B cell (primary cell): ENCODE results near the gene B3GNT7. TPM values are rescaled to one million over a fixed set of nuclear protein-coding genes. Genes with fewer than 3 reads are reported as not detected.

ENCODE experiments used
- ATAC-seq: fragments of 200-7000 bp; cut with Tn5 transposase; one replicate; pipeline ENCODE4 v1.10.0; 2021; ENCODE audit warnings: low read depth, mild to moderate bottlenecking, moderate number of reproducible peaks, moderate library complexity
- CTCF ChIA-PET: fragments of 350-600 bp; sonication (Branson Sonifier 250); formaldehyde crosslinking; loops from one replicate; lab custom pipeline; 2021; ENCODE audit warnings: antibody characterized with exemption, inconsistent platforms; lab: Charles Lee
- POLR2A ChIA-PET: fragments of 350-600 bp; sonication (Branson Sonifier 250); formaldehyde crosslinking; loops from one replicate; lab custom pipeline; 2021; ENCODE audit warnings: antibody characterized with exemption; lab: Charles Lee
- DNase-seq: peaks from one replicate; pipeline ENCODE4 v3.0.0; 2013
- H2AFZ ChIP-seq: 2 replicates; pipeline ENCODE4 v1.6.1; 2012; ENCODE audit warnings: mild to moderate bottlenecking, low read depth, low read length; ENCODE audit not compliant: insufficient read depth, poor library complexity, severe bottlenecking
- H3K27ac ChIP-seq, 2 donors: 1 replicate in 1 of 2; 2 replicates in 1 of 2; pipeline ENCODE4 v1.5.1; 2012 to 2013; ENCODE audit warnings: low read length in 2 of 2, mild to moderate bottlenecking in 2 of 2, moderate library complexity in 1 of 2
- H3K27me3 ChIP-seq, 4 experiments: fragments of 200-600 bp in 1 of 4; sonication (generic) in 1 of 4; replicated peaks in 1 of 4; 1 replicate in 2 of 4; 2 replicates in 2 of 4; pipeline versions ENCODE4 v1.6.1 to v1.7.0; 2013 to 2016; ENCODE audit warnings: low read length in 3 of 4, mild to moderate bottlenecking in 2 of 4, mixed read lengths in 1 of 4, moderate library complexity in 1 of 4; ENCODE audit not compliant: insufficient read depth in 4 of 4, control insufficient read depth in 3 of 4; ENCODE audit errors: control extremely low read depth in 1 of 4
- H3K36me3 ChIP-seq, 2 experiments: replicated peaks in 1 of 2; 1 replicate in 1 of 2; 2 replicates in 1 of 2; pipeline versions ENCODE4 v1.6.1 to v1.7.1; 2013; ENCODE audit warnings: low read length in 1 of 2; ENCODE audit not compliant: insufficient read depth in 2 of 2, control insufficient read depth in 1 of 2; ENCODE audit errors: control extremely low read depth in 1 of 2, extremely low read depth in 1 of 2
- H3K4me1 ChIP-seq, 2 donors: fragments of 200-600 bp in 1 of 2; sonication (generic) in 1 of 2; 1 replicate in 1 of 2; 2 replicates in 1 of 2; pipeline versions ENCODE4 v1.5.1 to v1.6.1; 2013 to 2017; ENCODE audit warnings: low read length in 2 of 2; ENCODE audit not compliant: control insufficient read depth in 2 of 2, insufficient read depth in 2 of 2
- H3K4me2 ChIP-seq: replicated peaks from 2 replicates; pipeline ENCODE3; 2012; ENCODE audit warnings: mild to moderate bottlenecking, low read depth, low read length; ENCODE audit not compliant: poor library complexity, severe bottlenecking
- H3K4me3 ChIP-seq, 5 experiments: fragments of 200-600 bp in 1 of 5; sonication (generic) in 1 of 5; 1 replicate in 3 of 5; 2 replicates in 2 of 5; pipeline versions ENCODE4 v1.5.1 to v1.7.0; 2011 to 2016; ENCODE audit warnings: low read length in 4 of 5, mild to moderate bottlenecking in 4 of 5, low read depth in 2 of 5, control low read depth in 1 of 5, moderate library complexity in 1 of 5; ENCODE audit not compliant: insufficient read depth in 1 of 5; ENCODE audit errors: control extremely low read depth in 1 of 5, extremely low read depth in 1 of 5
- H3K79me2 ChIP-seq: fragments of 200-600 bp; sonication (generic); one replicate; pipeline ENCODE4 v1.6.0; 2016; ENCODE audit warnings: low read length; ENCODE audit not compliant: control insufficient read depth, insufficient read depth
- H3K9ac ChIP-seq: fragments of 200-600 bp; sonication (generic); 2 replicates; pipeline ENCODE4 v1.6.1; 2017; ENCODE audit warnings: mild to moderate bottlenecking, low read length, moderate library complexity
- H3K9me3 ChIP-seq, 3 donors: one replicate each; pipeline versions ENCODE4 v1.6.1 to v1.7.1; 2013; ENCODE audit warnings: low read length in 2 of 3; ENCODE audit not compliant: control insufficient read depth in 2 of 3, insufficient read depth in 1 of 3; ENCODE audit errors: control extremely low read depth in 1 of 3
- H4K20me1 ChIP-seq: 2 replicates; pipeline ENCODE4 v1.6.0; 2012; ENCODE audit warnings: mild to moderate bottlenecking, low read length; ENCODE audit not compliant: insufficient read depth, control insufficient read depth, poor library complexity, severe bottlenecking
- H3K27ac Mint-ChIP-seq: one replicate; pipeline ENCODE4 v1.8.0; 2021; ENCODE audit warnings: mixed read lengths
- H3K27me3 Mint-ChIP-seq: one replicate; pipeline ENCODE4 v1.8.0; 2021; ENCODE audit warnings: mixed read lengths
- H3K4me1 Mint-ChIP-seq: one replicate; pipeline ENCODE4 v1.8.0; 2021; ENCODE audit warnings: mixed read lengths
- H3K4me3 Mint-ChIP-seq: one replicate; pipeline ENCODE4 v1.8.0; 2021; ENCODE audit warnings: mixed read lengths
- H3K9me3 Mint-ChIP-seq: one replicate; pipeline ENCODE4 v1.8.0; 2022; ENCODE audit warnings: mixed read lengths; ENCODE audit not compliant: insufficient read depth
- CTCF ChIP-seq: fragments of 200-600 bp; IDR thresholded peaks from one replicate; pipeline ENCODE4 v1.8.0; 2022; ENCODE audit warnings: antibody characterized with exemption, mild to moderate bottlenecking
- EZH2 ChIP-seq: IDR thresholded peaks from 2 replicates; pipeline ENCODE4 v1.6.1; 2012; ENCODE audit warnings: borderline replicate concordance, low read depth, mild to moderate bottlenecking, moderate library complexity, low read length; ENCODE audit not compliant: insufficient read depth, poor library complexity, severe bottlenecking
- WGBS: methylation state at CpG from one replicate; pipeline ENCODE4 v1.1.5; 2013; ENCODE audit warnings: missing lambda C conversion rate; ENCODE audit not compliant: insufficient coverage; 5-methylcytosine and 5-hydroxymethylcytosine counted together
- intact Hi-C: fragments of 100-400 bp; cut with micrococcal nuclease; formaldehyde crosslinking; loops from one replicate; pipeline ENCODE4 v1.10.0; 2022
- polyA plus RNA-seq: library from polyadenylated mRNA; depleted of rRNA; stranded (reverse); fragments of >200 nt; gene quantifications from 2 replicates; pipeline ENCODE4 v1.2.3, GENCODE V29; 2012
- total RNA-seq, 2 donors: library from RNA; stranded (reverse); fragments of 120-200 nt in 1 of 2; gene quantifications; 1 replicate in 1 of 2; 2 replicates in 1 of 2; pipeline versions ENCODE4 v1.2.3 to v1.2.4, GENCODE V29; 2013 to 2022

B3GNT7 gene
- total and polyA plus RNA-seq, 2 donors (not counting 1 experiment from before 2014, with no cell fraction given), result 5.7 to 14.3 TPM

- H3K27ac Mint-ChIP-seq, result no peak overlapping the region
- CTCF ChIA-PET, result interaction anchor here (0.6 to 1.6 kb wide), 3 partner anchors 9 to 238 kb away, joined by 3 to 6 read pairs (median 3); no protein-coding TSS in a partner anchor
Observed at GRCh38 chr2:231421051-231421580, 25.6 kb downstream of the B3GNT7 start.

GRCh38 chr2:231422056-231422455 lies 26.5 kb downstream of the B3GNT7 start:
- CTCF ChIA-PET, result no interaction called here

More at GRCh38 chr2:231421051-231421580, 25.6 kb downstream of the B3GNT7 start:
- H3K9me3 ChIP-seq, result no peaks in the 10 kb centered on the region
- intact Hi-C loops, result no loop called here
- DNase-seq, result no peak
- H3K9me3 Mint-ChIP-seq, result no peaks in the 10 kb centered on the region
- H3K9ac ChIP-seq, result no peak overlapping the region
- H3K27me3 ChIP-seq, result peaks cover 0 to 2% (median 0%) of the 10 kb centered on the region in 4 experiments
- H2AFZ ChIP-seq, result no peak overlapping the region
- H3K27me3 Mint-ChIP-seq, result peaks cover 3% of the 10 kb centered on the region
- 93% methylated on average over 9 of the region's 9 CpGs for WGBS
- H3K4me1 Mint-ChIP-seq, result no peaks in the 10 kb centered on the region
- no peaks in the 10 kb centered on the region for H3K4me1 ChIP-seq
- H3K79me2 ChIP-seq, result no peaks in the 10 kb centered on the region
- H3K4me3 Mint-ChIP-seq, result no peak overlapping the region
- no peaks in the 10 kb centered on the region for H3K36me3 ChIP-seq
- ATAC-seq, result no peak
- H4K20me1 ChIP-seq, result no peaks in the 10 kb centered on the region
- H3K4me3 ChIP-seq, result no peak overlapping the region
- TF ChIP-seq EZH2 (no peak), CTCF (no peak)
- no peak overlapping the region for H3K27ac ChIP-seq
- POLR2A ChIA-PET, result no interaction called here
- no peak overlapping the region for H3K4me2 ChIP-seq

More at GRCh38 chr2:231422056-231422455, 26.5 kb downstream of the B3GNT7 start:
- no peak overlapping the region for H3K9ac ChIP-seq
- Mint-ChIP-seq H3K4me3 (no peak overlapping the region), H3K27ac (no peak overlapping the region), H3K27me3 (peaks cover 3% of the 10 kb centered on the region), H3K4me1 (no peaks in the 10 kb centered on the region), H3K9me3 (no peaks in the 10 kb centered on the region)
- no peak overlapping the region for H3K4me3 ChIP-seq
- H3K79me2 ChIP-seq, result no peaks in the 10 kb centered on the region
- TF ChIP-seq CTCF (no peak), EZH2 (no peak)
- no peak overlapping the region for H2AFZ ChIP-seq
- whole genome bisulfite sequencing, result no CpG with 5 or more reads among the region's 2 CpGs
- H4K20me1 ChIP-seq, result no peaks in the 10 kb centered on the region
- no peaks in the 10 kb centered on the region for H3K4me1 ChIP-seq
- H3K36me3 ChIP-seq, result no peaks in the 10 kb centered on the region
- H3K4me2 ChIP-seq, result no peak overlapping the region
- no peak for ATAC-seq
- H3K27me3 ChIP-seq, result peaks cover 0 to 2% (median 0%) of the 10 kb centered on the region in 4 experiments
- DNase-seq, result no peak
- intact Hi-C loops, result no loop called here
- H3K27ac ChIP-seq, result no peak overlapping the region
- POLR2A ChIA-PET, result no interaction called here
- H3K9me3 ChIP-seq, result no peaks in the 10 kb centered on the region
